Psoas muscle (tissue), 8 donors: Measurements from ENCODE around the gene BIRC6. TPM values are rescaled to one million over a fixed set of nuclear protein-coding genes. Genes with fewer than 3 reads are reported as not detected.
"Not testable (repeated sequence)": the region's sequence is repeated elsewhere in the genome, so short reads cannot be mapped to it uniquely, and the experiment has no call there.

ENCODE experiments used
- ATAC-seq, 4 donors: fragments of 200-7000 bp; cut with Tn5 transposase; one replicate each; pipeline ENCODE4 v1.9.1; 2020; ENCODE audit warnings: moderate library complexity in 3 of 4, mild to moderate bottlenecking in 2 of 4
- DNase-seq, 2 donors: peaks; one replicate each; pipeline ENCODE4 v3.0.0-alpha.2; 2020
- H3K27ac ChIP-seq: fragments of 200-600 bp; one replicate; pipeline ENCODE4 v1.8.0; 2022
- H3K27me3 ChIP-seq, 3 donors: fragments of 200-600 bp in 1 of 3; one replicate each; pipeline versions ENCODE4 v1.6.1 to v1.8.0; 2013 to 2022; ENCODE audit warnings: low read length in 2 of 3, mild to moderate bottlenecking in 2 of 3, moderate library complexity in 1 of 3; ENCODE audit not compliant: insufficient read depth in 3 of 3
- H3K36me3 ChIP-seq, 2 donors: fragments of 200-600 bp in 1 of 2; one replicate each; pipeline versions ENCODE4 v1.6.1 to v1.8.0; 2013 to 2022; ENCODE audit warnings: low read depth in 1 of 2, mild to moderate bottlenecking in 1 of 2, moderate library complexity in 1 of 2; ENCODE audit not compliant: insufficient read depth in 1 of 2
- H3K4me1 ChIP-seq: fragments of 200-600 bp; one replicate; pipeline ENCODE4 v1.8.0; 2022
- H3K4me3 ChIP-seq: fragments of 200-600 bp; one replicate; pipeline ENCODE4 v1.8.0; 2022; ENCODE audit warnings: mild to moderate bottlenecking
- H3K9me3 ChIP-seq: fragments of 200-600 bp; one replicate; pipeline ENCODE4 v1.8.0; 2022
- WGBS, 3 donors: extraction: QIAGEN DNeasy Blood & Tissue Kit; methylation state at CpG; one replicate each; pipeline versions ENCODE4 v1.1.6 to v1.1.7; 2013; 5-methylcytosine and 5-hydroxymethylcytosine counted together
- intact Hi-C, 2 donors: fragments of 100-400 bp; cut with DNase I; formaldehyde crosslinking; loops; one replicate each; pipeline versions ENCODE4 v1.11.0 to v1.14.2; 2022
- polyA plus RNA-seq, 3 donors: library from polyadenylated mRNA; stranded (reverse); fragments of 200-250 nt; gene quantifications; one replicate each; pipeline ENCODE4 v1.2.3, GENCODE V29; 2013
- total RNA-seq, 4 donors: library from RNA; stranded (reverse); fragmentation: NEBNext Ultra II Directional in 2 of 4; extraction: Animal tissue kit (Norgen Biotek cat#: 25700) in 2 of 4; gene quantifications; one replicate each; pipeline versions ENCODE4 v1.2.1 to v1.2.4, GENCODE V29; 2021 to 2023
- TF ChIP-seq, protein P1 (sequence below): fragments of 200-600 bp; IDR thresholded peaks from one replicate; pipeline ENCODE4 v1.8.0; 2022; ENCODE audit warnings: antibody characterized with exemption
- donor health status: healthy with polysubstance abuse.
- donor health status: DM: no; HTN: no; CAD: no; lungs with moderate emphysema.
- donor health status: Bipolar disorder and iron deficiency.
- donor health status: healthy.
- donor health status: DM: yes; HTN: yes; CAD: no.
- donor health status: DM: no; HTN: no; CAD: no.
- donor health status: DM: no; HTN: no; CAD: no.
- donor health status: DM: yes; HTN: yes; CAD: no.

The BIRC6 gene
- total and polyA plus RNA-seq, 7 donors: 11.1 to 66.7 (median 38.1) TPM

- no peak for DNase-seq
- WGBS, 3 donors: 96 to 100% (median 100%) methylated on average over 1 of the region's 1 CpG
Measured at GRCh38 chr2:32457814-32458213, 101.0 kb downstream of the BIRC6 start.

GRCh38 chr2:32460861-32461260 is 104.0 kb downstream of the BIRC6 start:
- ATAC-seq, DNase-seq: not testable (repeated sequence)

More at GRCh38 chr2:32457814-32458213, 101.0 kb downstream of the BIRC6 start:
- Histone ChIP-seq H3K9me3 (no peaks in the 10 kb centered on the region), H3K36me3 (peaks cover 0 to 16% of the 10 kb centered on the region in 2 donors), H3K27ac (no peak overlapping the region), H3K4me1 (no peaks in the 10 kb centered on the region), H3K4me3 (no peak overlapping the region), H3K27me3 (no peaks in the 10 kb centered on the region)
- intact Hi-C loops: no loop called here
- TF ChIP-seq, protein P1, sequence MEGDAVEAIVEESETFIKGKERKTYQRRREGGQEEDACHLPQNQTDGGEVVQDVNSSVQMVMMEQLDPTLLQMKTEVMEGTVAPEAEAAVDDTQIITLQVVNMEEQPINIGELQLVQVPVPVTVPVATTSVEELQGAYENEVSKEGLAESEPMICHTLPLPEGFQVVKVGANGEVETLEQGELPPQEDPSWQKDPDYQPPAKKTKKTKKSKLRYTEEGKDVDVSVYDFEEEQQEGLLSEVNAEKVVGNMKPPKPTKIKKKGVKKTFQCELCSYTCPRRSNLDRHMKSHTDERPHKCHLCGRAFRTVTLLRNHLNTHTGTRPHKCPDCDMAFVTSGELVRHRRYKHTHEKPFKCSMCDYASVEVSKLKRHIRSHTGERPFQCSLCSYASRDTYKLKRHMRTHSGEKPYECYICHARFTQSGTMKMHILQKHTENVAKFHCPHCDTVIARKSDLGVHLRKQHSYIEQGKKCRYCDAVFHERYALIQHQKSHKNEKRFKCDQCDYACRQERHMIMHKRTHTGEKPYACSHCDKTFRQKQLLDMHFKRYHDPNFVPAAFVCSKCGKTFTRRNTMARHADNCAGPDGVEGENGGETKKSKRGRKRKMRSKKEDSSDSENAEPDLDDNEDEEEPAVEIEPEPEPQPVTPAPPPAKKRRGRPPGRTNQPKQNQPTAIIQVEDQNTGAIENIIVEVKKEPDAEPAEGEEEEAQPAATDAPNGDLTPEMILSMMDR: no peak
- ATAC-seq: no peak

DNA sequence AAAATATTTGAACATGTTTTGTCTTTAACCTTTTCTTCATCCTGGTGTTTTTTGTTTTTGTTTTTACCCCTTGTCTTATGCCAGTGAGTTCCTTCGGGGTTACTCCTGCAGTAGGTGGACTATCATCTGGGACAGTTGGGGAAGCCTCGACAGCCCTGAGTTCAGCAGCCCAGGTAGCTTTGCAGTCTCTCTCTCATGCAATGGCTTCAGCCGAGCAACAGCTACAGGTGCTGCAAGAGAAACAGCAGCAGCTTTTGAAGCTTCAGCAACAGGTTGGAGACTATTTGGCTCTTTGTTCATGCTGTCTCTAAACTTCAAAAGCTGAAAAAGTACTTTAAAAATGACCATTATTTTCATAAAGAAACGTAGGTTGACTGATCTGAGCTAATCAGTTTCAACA is 106.3 kb downstream of the BIRC6 start:
- ATAC-seq (no peak), DNase-seq (no peak)
- H3K27ac ChIP-seq: no peak overlapping the region
- no peak overlapping the region for H3K4me3 ChIP-seq
- intact Hi-C loops: no loop called here
- 95 to 98% (median 96%) methylated on average over 4 of the region's 4 CpGs for WGBS, 3 donors
- H3K27me3 ChIP-seq: no peaks in the 10 kb centered on the region
- H3K36me3 ChIP-seq: peaks cover 2 to 56% of the 10 kb centered on the region in 2 donors
- no peaks in the 10 kb centered on the region for H3K9me3 ChIP-seq
- H3K4me1 ChIP-seq: no peaks in the 10 kb centered on the region
- TF ChIP-seq, protein P1: no peak

More at GRCh38 chr2:32460861-32461260, 104.0 kb downstream of the BIRC6 start:
- WGBS, 3 donors: 96 to 98% (median 98%) methylated on average over 2 of the region's 2 CpGs
- H3K4me1 ChIP-seq, intact Hi-C loops, H3K27ac ChIP-seq, H3K27me3 ChIP-seq, H3K9me3 ChIP-seq, H3K4me3 ChIP-seq: not testable (repeated sequence)
- peaks cover 0 to 39% of the 10 kb centered on the region in 2 donors for H3K36me3 ChIP-seq

DNA sequence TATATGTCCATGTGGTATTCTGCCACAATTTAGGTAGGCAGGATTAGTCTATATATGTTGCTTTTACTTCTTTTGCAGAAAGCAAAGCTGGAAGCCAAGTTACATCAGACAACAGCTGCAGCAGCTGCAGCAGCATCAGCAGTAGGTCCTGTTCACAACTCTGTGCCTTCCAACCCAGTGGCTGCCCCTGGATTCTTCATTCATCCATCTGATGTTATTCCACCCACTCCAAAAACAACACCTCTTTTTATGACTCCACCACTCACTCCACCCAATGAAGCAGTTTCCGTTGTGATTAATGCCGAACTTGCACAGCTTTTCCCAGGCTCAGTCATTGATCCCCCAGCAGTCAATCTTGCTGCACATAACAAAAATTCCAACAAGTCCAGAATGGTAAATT is 107.6 kb downstream of the BIRC6 start:
- WGBS, 3 donors: 59 to 74% (median 67%) methylated on average over 2 of the region's 2 CpGs
- TF ChIP-seq, protein P1: no peak
- H3K4me3 ChIP-seq: no peak overlapping the region
- intact Hi-C loops: no loop called here
- DNase-seq: no peak
- H3K9me3 ChIP-seq: no peaks in the 10 kb centered on the region
- H3K27ac ChIP-seq: no peak overlapping the region
- H3K36me3 ChIP-seq: peaks cover 2 to 69% of the 10 kb centered on the region in 2 donors
- H3K4me1 ChIP-seq: no peaks in the 10 kb centered on the region
- no peak for ATAC-seq
- no peaks in the 10 kb centered on the region for H3K27me3 ChIP-seq

- intact Hi-C loops: no loop called here
- 63 to 65% (median 63%) methylated on average over 3 of the region's 3 CpGs for WGBS, 3 donors
- no peak for ATAC-seq
Measured at GRCh38 chr2:32472605-32473004, 115.8 kb downstream of the BIRC6 start.

More at GRCh38 chr2:32472605-32473004, 115.8 kb downstream of the BIRC6 start:
- Histone ChIP-seq H3K27me3 (no peaks in the 10 kb centered on the region), H3K27ac (no peak overlapping the region), H3K36me3 (peaks cover 0 to 90% of the 10 kb centered on the region in 2 donors), H3K9me3 (no peaks in the 10 kb centered on the region), H3K4me1 (no peaks in the 10 kb centered on the region), H3K4me3 (no peak overlapping the region)
- DNase-seq: no peak
- TF ChIP-seq, protein P1: no peak
